ENCODE measurements around the gene SLBP.

GRCh38 chr4:1682860-1683259 is 29.3 kb downstream of the SLBP start:
- TF ChIP-seq TAF1 (IDR thresholded peaks at IDR 0.05; ENCODE audit: borderline replicate concordance, insufficient read depth, low read length): no peak
- no peak for TF ChIP-seq POLR2AphosphoS5 (IDR thresholded peaks at IDR 0.05; ENCODE audit: low read depth, low read length)
- TF ChIP-seq REST (IDR thresholded peaks at IDR 0.05; ENCODE audit: insufficient read depth in 1 of 2, low read depth in 2 of 2, low read length in 2 of 2): no peak
- TF ChIP-seq SIN3A (IDR thresholded peaks at IDR 0.05; ENCODE audit: borderline replicate concordance, insufficient read depth, low read length): no peak
- TF ChIP-seq FOXP2 (optimal IDR thresholded peaks at IDR 0.05; ENCODE audit: borderline replicate concordance, extremely low read depth, extremely low read length, insufficient read depth): no peak
